ENCODE data around the gene CHMP2A. TPM values are rescaled to one million over a fixed set of nuclear protein-coding genes. Genes with fewer than 3 reads are reported as not detected.

The CHMP2A gene
- total RNA-seq, 2 experiments from 2014 or later, result 72.7 to 101 TPM

GRCh38 chr19:58546019-58546530, 8.8 kb downstream of the CHMP2A start:
- no peak overlapping the region for H3K27ac ChIP-seq (ENCODE audit: low read depth, low read length, poor library complexity, severe bottlenecking)
- no peaks in the 10 kb centered on the region for H3K9me2 ChIP-seq (ENCODE audit: insufficient read depth, low read length)
- H4K20me1 ChIP-seq (ENCODE audit: insufficient read depth, low read length), result peaks cover 33% of the 10 kb centered on the region
- H3K9me3 ChIP-seq (ENCODE audit: low read length), result no peaks in the 10 kb centered on the region
- peak overlapping the region; percentile 94 for H3K4me3 ChIP-seq (ENCODE audit: low read depth, low read length, poor library complexity, severe bottlenecking)
- peak overlapping the region; percentile 98 for H3K4me2 ChIP-seq (ENCODE audit: low read length)
- ChIA-PET CTCF (ENCODE audit: unreplicated experiment) (no interaction called here), POLR2A (interaction anchor here (0.7 to 1.3 kb wide), 2 partner anchors 9 kb away, joined by 3 to 9 read pairs; partner anchors contain the start of gene CHMP2A)
- intact Hi-C loops (cut with micrococcal nuclease; ENCODE audit: unreplicated experiment), result no loop called here
- peaks cover 38% of the 10 kb centered on the region for H3K79me2 ChIP-seq (ENCODE audit: insufficient read depth, low read depth, low read length)
- TSS peak; percentile 43 for BruUV-seq (replicated peaks)
- H3K36me3 ChIP-seq (ENCODE audit: insufficient read depth, low read length), result peaks cover 63% of the 10 kb centered on the region
- H2AFZ ChIP-seq (ENCODE audit: low read length), result no peak overlapping the region
- TF ChIP-seq CTCF (conservative IDR thresholded peaks at IDR 0.05; ENCODE audit: low read length) (no peak), EZH2phosphoT487 (IDR thresholded peaks at IDR 0.05; ENCODE audit: borderline replicate concordance, low read depth, low read length) (no peak)
- H3K4me1 ChIP-seq (ENCODE audit: insufficient read depth, low read length, poor library complexity, severe bottlenecking), result peaks cover 20% of the 10 kb centered on the region
- no peak for DNase-seq (ENCODE audit: low spot score)

GRCh38 chr19:58545286-58546018, 9.5 kb downstream of the CHMP2A start:
- DNase-seq (ENCODE audit: low spot score), result peak; percentile 36
- ChIA-PET POLR2A (interaction anchor here (1.3 kb wide), 1 partner anchor 9 kb away, joined by 9 read pairs; the partner anchor contains the start of gene CHMP2A), CTCF (ENCODE audit: unreplicated experiment) (interaction anchor here (0.8 kb wide), 1 partner anchor 9 kb away, joined by 4 read pairs; the partner anchor contains the start of gene CHMP2A)
- Histone ChIP-seq H4K20me1 (ENCODE audit: insufficient read depth, low read length) (peaks cover 33% of the 10 kb centered on the region), H3K79me2 (ENCODE audit: insufficient read depth, low read depth, low read length) (peaks cover 38% of the 10 kb centered on the region), H3K27ac (ENCODE audit: low read depth, low read length, poor library complexity, severe bottlenecking) (peak overlapping the region; percentile 66), H3K36me3 (ENCODE audit: insufficient read depth, low read length) (peaks cover 57% of the 10 kb centered on the region), H3K4me3 (ENCODE audit: low read depth, low read length, poor library complexity, severe bottlenecking) (peak overlapping the region; percentile 94), H3K4me1 (ENCODE audit: insufficient read depth, low read length, poor library complexity, severe bottlenecking) (peaks cover 20% of the 10 kb centered on the region), H2AFZ (ENCODE audit: low read length) (no peak overlapping the region), H3K4me2 (ENCODE audit: low read length) (peak overlapping the region; percentile 98), H3K9me3 (ENCODE audit: low read length) (no peaks in the 10 kb centered on the region), H3K9me2 (ENCODE audit: insufficient read depth, low read length) (no peaks in the 10 kb centered on the region)
- BruUV-seq (replicated peaks), result no TSS peak
- intact Hi-C loops (cut with micrococcal nuclease; ENCODE audit: unreplicated experiment), result loop anchor here (1.0 kb wide), 1 partner anchor 10 kb away; the partner anchor contains the start of gene CHMP2A
- no peak for TF ChIP-seq CTCF (conservative IDR thresholded peaks at IDR 0.05; ENCODE audit: low read length)
- no peak for TF ChIP-seq EZH2phosphoT487 (IDR thresholded peaks at IDR 0.05; ENCODE audit: borderline replicate concordance, low read depth, low read length)

All from OCI-LY7 (cell line).